ENCODE results near the gene GPR84. TPM values are rescaled to one million over a fixed set of nuclear protein-coding genes. Genes with fewer than 3 reads are reported as not detected.

GPR84 gene
- total and polyA plus RNA-seq, 9 of the 15 experiments (the other 6 are each of a cell fraction or from before 2014, with no cell fraction given): 0.07 to 0.18 (median 0.11) TPM; not detected in 5

- TF ChIP-seq SAP30 (IDR thresholded peaks at IDR 0.05; ENCODE audit: borderline replicate concordance, insufficient read depth, low read depth, low read length, poor library complexity, severe bottlenecking) (no peak), SMARCB1 (IDR thresholded peaks at IDR 0.05; ENCODE audit: insufficient read length, low read depth) (no peak), ZNF398 (CRISPR knock-in tag; IDR thresholded peaks at IDR 0.05) (no peak), ZNF12 (CRISPR knock-in tag; IDR thresholded peaks at IDR 0.05) (no peak), SPI1 (IDR thresholded peaks at IDR 0.05; ENCODE audit: borderline replicate concordance, low read depth, low read length) (peak; percentile 18; the same call in 1 of the 2 replicates), CBX5 (IDR thresholded peaks at IDR 0.05; ENCODE audit: borderline replicate concordance, low read depth) (no peak), MCM5 (IDR thresholded peaks at IDR 0.05; ENCODE audit: low read depth) (no peak), ZNF707 (CRISPR knock-in tag; conservative IDR thresholded peaks at IDR 0.05) (no peak), NONO (IDR thresholded peaks at IDR 0.05; ENCODE audit: low read depth in 2 of 2, low read length in 1 of 2) (peak in 1 of 2 experiments; percentile 96; a peak in 2 of 4 replicates), RAD51 (IDR thresholded peaks at IDR 0.05; ENCODE audit: borderline replicate concordance, low read depth) (no peak), SMAD3 (CRISPR knock-in tag; conservative IDR thresholded peaks at IDR 0.05) (no peak), HMG20A (CRISPR knock-in tag; conservative IDR thresholded peaks at IDR 0.05) (no peak), OTX1 (CRISPR knock-in tag; IDR thresholded peaks at IDR 0.05) (0 out of 2 replicates have a peak, but pooled peaks have one; percentile 40), CGGBP1 (CRISPR knock-in tag; IDR thresholded peaks at IDR 0.05) (no peak), MEF2D (tag; conservative IDR thresholded peaks at IDR 0.05; ENCODE audit: low read depth) (no peak), XRCC3 (IDR thresholded peaks at IDR 0.05) (no peak), TCFL5 (CRISPR knock-in tag; conservative IDR thresholded peaks at IDR 0.05) (no peak), THRAP3 (IDR thresholded peaks at IDR 0.05; ENCODE audit: borderline replicate concordance) (no peak), ZNF609 (CRISPR knock-in tag; IDR thresholded peaks at IDR 0.05; ENCODE audit: borderline replicate concordance) (no peak), ZNF778 (CRISPR knock-in tag; IDR thresholded peaks at IDR 0.05) (no peak), CBX2 (IDR thresholded peaks at IDR 0.05; ENCODE audit: insufficient read depth, low read length, poor library complexity, severe bottlenecking) (no peak)
Observed at GRCh38 chr12:54368709-54369596, 4.7 kb upstream of the GPR84 start (continued).

Data from K562 (cell line).